Fibroblast of gingiva (primary cell): ENCODE results near the gene CEP112.

ENCODE experiments used
- DNase-seq: peaks from one replicate; pipeline ENCODE4 v3.0.0-alpha.2; 2011; ENCODE audit warnings: low read depth

The CEP112 gene

GRCh38 chr17:65925606-65926307, 266.2 kb downstream of the CEP112 start:
- peak; percentile 2 for DNase-seq

GRCh38 chr17:65920996-65921395, 270.9 kb downstream of the CEP112 start:
- DNase-seq: no peak

- DNase-seq: no peak
These were observed 273.0 kb downstream of the CEP112 start for GRCh38 chr17:65918916-65919315.

- DNase-seq: no peak
These were observed 273.4 kb downstream of the CEP112 start for GRCh38 chr17:65918500-65918899.

GRCh38 chr17:65917560-65917959, 274.4 kb downstream of the CEP112 start:
- no peak for DNase-seq

- DNase-seq: no peak
These were observed 275.5 kb downstream of the CEP112 start for GRCh38 chr17:65916425-65916824.

- no peak for DNase-seq
These were observed 277.1 kb downstream of the CEP112 start for GRCh38 chr17:65914784-65915342.

GRCh38 chr17:65913326-65913850, 278.5 kb downstream of the CEP112 start:
- DNase-seq: no peak

- DNase-seq: no peak
These were observed 281.1 kb downstream of the CEP112 start for GRCh38 chr17:65910836-65911235.

GRCh38 chr17:65902831-65903522, 289.0 kb downstream of the CEP112 start:
- DNase-seq: no peak

- DNase-seq: no peak
These were observed 289.8 kb downstream of the CEP112 start for GRCh38 chr17:65902155-65902554.

GRCh38 chr17:65901394-65901793, 290.5 kb downstream of the CEP112 start:
- no peak for DNase-seq

GRCh38 chr17:65900216-65900615, 291.7 kb downstream of the CEP112 start:
- no peak for DNase-seq

GRCh38 chr17:65898651-65899050, 293.3 kb downstream of the CEP112 start:
- DNase-seq: no peak

- DNase-seq: no peak
These were observed 295.0 kb downstream of the CEP112 start for GRCh38 chr17:65896889-65897288.

- DNase-seq: no peak
These were observed 296.0 kb downstream of the CEP112 start for GRCh38 chr17:65895969-65896368.

- DNase-seq: no peak
These were observed 298.1 kb downstream of the CEP112 start for GRCh38 chr17:65893692-65894279.

- no peak for DNase-seq
These were observed 299.0 kb downstream of the CEP112 start for GRCh38 chr17:65892912-65893377.

- no peak for DNase-seq
These were observed 300.6 kb downstream of the CEP112 start for GRCh38 chr17:65891231-65891735.

- no peak for DNase-seq
These were observed 303.3 kb downstream of the CEP112 start for GRCh38 chr17:65888649-65889048.

GRCh38 chr17:65886315-65887245, 305.4 kb downstream of the CEP112 start:
- DNase-seq: peak; percentile 55
